Lung (tissue), 12 donors: ENCODE data around the gene SPSB3. TPM values are rescaled to one million over a fixed set of nuclear protein-coding genes. Genes with fewer than 3 reads are reported as not detected.
A peak's percentile ranks its signal among the peaks of the same experiment; 100 is the strongest.

Experiments
- ATAC-seq: fragments of 200-7000 bp; cut with Tn5 transposase; one replicate; pipeline ENCODE4 v1.9.1; 2020; ENCODE audit warnings: moderate number of reproducible peaks; ENCODE audit not compliant: insufficient read depth, low FRiP score
- DNase-seq, 3 donors: peaks; one replicate each; pipeline ENCODE4 v3.0.0-alpha.2; 2013 to 2017
- H3K27ac ChIP-seq, 2 donors: one replicate each; pipeline ENCODE4 v1.5.1; 2013; ENCODE audit warnings: mild to moderate bottlenecking in 2 of 2, moderate library complexity in 2 of 2, control low read depth in 1 of 2, inconsistent platforms in 1 of 2, low read depth in 1 of 2, low read length in 1 of 2
- H3K27me3 ChIP-seq, 3 donors: one replicate each; pipeline ENCODE4 v1.5.1; 2013; ENCODE audit warnings: low read length in 2 of 3; ENCODE audit not compliant: control insufficient read depth in 3 of 3, insufficient read depth in 3 of 3
- H3K36me3 ChIP-seq, 4 donors: one replicate each; pipeline ENCODE4 v1.5.1; 2013; ENCODE audit warnings: low read length in 4 of 4, mild to moderate bottlenecking in 1 of 4, moderate library complexity in 1 of 4; ENCODE audit not compliant: control insufficient read depth in 4 of 4, insufficient read depth in 4 of 4
- H3K4me1 ChIP-seq, 5 donors: one replicate each; pipeline ENCODE4 v1.5.1; 2013; ENCODE audit warnings: low read length in 5 of 5, mild to moderate bottlenecking in 2 of 5, moderate library complexity in 1 of 5; ENCODE audit not compliant: control insufficient read depth in 5 of 5, insufficient read depth in 5 of 5
- H3K4me3 ChIP-seq: one replicate; pipeline ENCODE4 v1.5.1; 2013; ENCODE audit warnings: mild to moderate bottlenecking, control low read depth, moderate library complexity
- H3K9ac ChIP-seq, 2 donors: one replicate each; pipeline ENCODE4 v1.5.1; 2013; ENCODE audit warnings: low read length in 2 of 2, control low read depth in 1 of 2; ENCODE audit not compliant: insufficient read depth in 1 of 2
- H3K9me3 ChIP-seq, 4 donors: one replicate each; pipeline ENCODE4 v1.5.1; 2013; ENCODE audit warnings: low read length in 3 of 4, mild to moderate bottlenecking in 1 of 4, moderate library complexity in 1 of 4; ENCODE audit not compliant: control insufficient read depth in 4 of 4, insufficient read depth in 3 of 4
- WGBS, 2 donors: extraction: QIAGEN DNeasy Blood & Tissue Kit; methylation state at CpG; one replicate each; pipeline ENCODE4 v1.1.7; 2013; 5-methylcytosine and 5-hydroxymethylcytosine counted together
- polyA plus RNA-seq, 2 donors: library from polyadenylated mRNA; stranded (reverse); fragments of 200-250 nt; gene quantifications; one replicate each; pipeline ENCODE4 v1.2.1, GENCODE V29; 2013
- total RNA-seq, 2 donors: library from RNA; depleted of rRNA in 1 of 2; stranded (reverse); fragments of >200 nt in 1 of 2; gene quantifications; one replicate each; pipeline ENCODE4 v1.2.1, GENCODE V29; 2014 to 2021
- TF ChIP-seq, protein P1 (sequence below): IDR thresholded peaks from 2 replicates; pipeline ENCODE4 v1.5.1; 2012; ENCODE audit warnings: mild to moderate bottlenecking; ENCODE audit errors: control extremely low read depth, extremely low read depth
- donor health status: control.
- donor health status: control.
- donor health status: Bipolar disorder and iron deficiency.
- donor health status: healthy.
- donor health status: DM: yes; HTN: yes; CAD: no.

Gene SPSB3
- total and polyA plus RNA-seq, 4 donors, result 39.8 to 76.1 (median 50.9) TPM

- Histone ChIP-seq H3K4me3 (peak within 1 kb of the TSS; percentile 95), H3K27ac (peak within 1 kb of the TSS; percentile 90 to 94), H3K9ac (peak within 1 kb of the TSS in 1 of 2 donors; percentile 11), H3K4me1 (peaks cover 0 to 28% (median 0%) of the 10 kb centered on the region in 5 donors), H3K36me3 (peaks cover 4 to 41% (median 7%) of the 10 kb centered on the region in 4 donors), H3K27me3 (no peaks in the 10 kb centered on the region), H3K9me3 (no peaks in the 10 kb centered on the region)
- TF ChIP-seq, protein P1, sequence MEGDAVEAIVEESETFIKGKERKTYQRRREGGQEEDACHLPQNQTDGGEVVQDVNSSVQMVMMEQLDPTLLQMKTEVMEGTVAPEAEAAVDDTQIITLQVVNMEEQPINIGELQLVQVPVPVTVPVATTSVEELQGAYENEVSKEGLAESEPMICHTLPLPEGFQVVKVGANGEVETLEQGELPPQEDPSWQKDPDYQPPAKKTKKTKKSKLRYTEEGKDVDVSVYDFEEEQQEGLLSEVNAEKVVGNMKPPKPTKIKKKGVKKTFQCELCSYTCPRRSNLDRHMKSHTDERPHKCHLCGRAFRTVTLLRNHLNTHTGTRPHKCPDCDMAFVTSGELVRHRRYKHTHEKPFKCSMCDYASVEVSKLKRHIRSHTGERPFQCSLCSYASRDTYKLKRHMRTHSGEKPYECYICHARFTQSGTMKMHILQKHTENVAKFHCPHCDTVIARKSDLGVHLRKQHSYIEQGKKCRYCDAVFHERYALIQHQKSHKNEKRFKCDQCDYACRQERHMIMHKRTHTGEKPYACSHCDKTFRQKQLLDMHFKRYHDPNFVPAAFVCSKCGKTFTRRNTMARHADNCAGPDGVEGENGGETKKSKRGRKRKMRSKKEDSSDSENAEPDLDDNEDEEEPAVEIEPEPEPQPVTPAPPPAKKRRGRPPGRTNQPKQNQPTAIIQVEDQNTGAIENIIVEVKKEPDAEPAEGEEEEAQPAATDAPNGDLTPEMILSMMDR, result no peak
- no peak for DNase-seq
- 1 to 2% methylated on average over 48 to 53 of the region's 53 CpGs for WGBS, 2 donors
- ATAC-seq, result no peak
Measured at GRCh38 chr16:1772362-1772907, 9.9 kb downstream of the SPSB3 start, which contains the start of gene EME2. Gene EME2 (plus strand): TSS chr16:1772810. CDS start chr16:1773228, 418 bp downstream.

- peaks cover 5 to 41% (median 7%) of the 10 kb centered on the region in 4 donors for H3K36me3 ChIP-seq
- 15 to 27% methylated on average over 22 of the region's 22 CpGs for WGBS, 2 donors
- H3K4me1 ChIP-seq, result peaks cover 0 to 28% (median 0%) of the 10 kb centered on the region in 5 donors
- H3K27ac ChIP-seq, result peak overlapping the region; percentile 6 to 9
- DNase-seq (no peak), ATAC-seq (no peak)
- TF ChIP-seq, protein P1, result no peak
- H3K9me3 ChIP-seq, result no peaks in the 10 kb centered on the region
- peak overlapping the region; percentile 95 for H3K4me3 ChIP-seq
- H3K27me3 ChIP-seq, result no peaks in the 10 kb centered on the region
- H3K9ac ChIP-seq, result no peak overlapping the region
Measured at GRCh38 chr16:1771864-1772361, 10.5 kb downstream of the SPSB3 start.

DNA sequence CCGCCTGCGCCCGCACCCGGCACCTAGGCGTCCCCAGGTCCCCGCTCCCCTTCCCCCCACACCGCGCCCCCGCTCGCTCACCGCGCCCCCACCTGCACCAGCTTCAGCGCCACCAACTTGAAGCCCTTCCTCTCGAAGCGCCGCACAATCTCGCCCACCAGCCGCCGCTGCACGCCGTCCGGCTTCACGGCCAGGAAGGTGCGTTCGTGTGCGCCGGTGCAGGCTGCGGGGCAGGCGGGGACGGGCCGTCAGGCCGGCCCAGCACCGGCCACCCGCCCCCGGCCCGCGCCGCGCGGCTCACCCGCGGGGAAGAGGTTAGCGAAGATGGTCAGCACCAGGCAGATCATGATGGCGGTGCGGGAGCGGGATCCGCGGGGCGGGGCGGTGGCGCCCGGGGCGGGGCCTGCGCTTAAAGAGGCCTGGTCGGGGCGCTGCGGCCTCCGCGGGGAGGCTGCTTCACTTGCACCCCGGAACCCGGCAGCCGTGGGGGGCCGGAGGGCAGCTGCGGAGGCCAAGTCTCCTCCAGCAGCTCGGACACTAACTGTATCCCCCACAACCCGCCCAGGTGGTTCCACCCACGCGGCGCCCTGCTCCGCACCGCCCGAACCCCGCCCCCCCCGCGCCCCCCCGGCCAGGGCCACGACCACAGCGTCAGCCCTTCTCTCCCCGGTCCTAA, 11.0 kb downstream of the SPSB3 start, which contains the start of gene NME3:
Gene NME3 (minus strand): TSS at position 356 of the 676 bp plus-strand sequence. CDS start 9 bp downstream, at position 347.
- DNase-seq (peak; percentile 49 to 67 (median 62)), ATAC-seq (peak; percentile 52)
- 1% methylated on average over 46 to 79 of the region's 79 CpGs for WGBS, 2 donors
- no peak within 1 kb of the TSS for H3K9ac ChIP-seq
- no peaks in the 10 kb centered on the region for H3K27me3 ChIP-seq
- TF ChIP-seq, protein P1, result no peak
- H3K27ac ChIP-seq, result peak within 1 kb of the TSS; percentile 17 to 81
- H3K4me1 ChIP-seq, result peaks cover 0 to 28% (median 0%) of the 10 kb centered on the region in 5 donors
- peaks cover 2 to 40% (median 7%) of the 10 kb centered on the region in 4 donors for H3K36me3 ChIP-seq
- H3K9me3 ChIP-seq, result no peaks in the 10 kb centered on the region
- peak within 1 kb of the TSS; percentile 95 for H3K4me3 ChIP-seq
